Measurements from ENCODE around the gene MRPL42.
A peak's percentile ranks its signal among the peaks of the same experiment; 100 is the strongest.

The MRPL42 gene

GRCh38 chr12:93500667-93501066 is 33.4 kb downstream of the MRPL42 start:
- DNase-seq = no peak

- DNase-seq = peak; percentile 52
Observed at GRCh38 chr12:93502802-93503623, 35.7 kb downstream of the MRPL42 start.

DNA sequence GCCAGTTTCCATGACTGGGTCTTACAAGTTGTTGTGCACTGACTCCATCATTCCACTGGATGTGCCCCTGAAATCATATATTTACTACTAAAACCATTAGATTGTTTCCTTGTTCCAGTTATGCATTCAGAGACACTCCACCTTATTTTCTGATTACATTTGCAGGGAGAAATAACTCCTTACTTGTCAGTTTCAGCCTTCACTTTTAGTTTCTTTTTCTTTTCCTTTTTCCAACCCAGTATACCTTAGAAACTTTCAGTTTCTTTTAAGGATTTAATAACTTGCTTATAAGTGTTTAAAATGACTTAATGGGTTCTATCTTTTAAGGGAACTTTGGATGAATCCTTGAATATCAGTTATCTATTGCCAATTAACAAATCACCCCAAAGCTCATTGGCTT is 39.9 kb downstream of the MRPL42 start:
- no peak for DNase-seq

DNA sequence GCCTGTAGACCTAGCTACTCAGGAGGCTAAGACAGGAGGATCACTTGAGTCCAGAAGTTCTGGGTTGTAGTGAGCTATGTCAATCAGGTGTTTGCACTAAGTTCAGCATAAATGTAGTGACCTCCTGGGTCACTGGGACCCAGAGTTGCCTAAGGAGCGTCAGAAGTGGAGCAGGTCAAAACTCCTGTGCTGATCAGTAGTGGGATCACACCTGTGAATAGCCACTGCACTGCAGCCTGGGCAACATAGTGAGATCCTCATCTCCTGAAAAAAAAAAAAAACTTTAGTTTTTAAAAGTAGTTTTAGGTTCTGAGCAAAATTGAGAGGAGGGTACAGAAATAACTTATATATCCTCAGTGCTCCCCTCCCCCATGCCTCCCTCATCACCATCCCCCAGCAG is 42.2 kb downstream of the MRPL42 start:
- no peak for DNase-seq

DNA sequence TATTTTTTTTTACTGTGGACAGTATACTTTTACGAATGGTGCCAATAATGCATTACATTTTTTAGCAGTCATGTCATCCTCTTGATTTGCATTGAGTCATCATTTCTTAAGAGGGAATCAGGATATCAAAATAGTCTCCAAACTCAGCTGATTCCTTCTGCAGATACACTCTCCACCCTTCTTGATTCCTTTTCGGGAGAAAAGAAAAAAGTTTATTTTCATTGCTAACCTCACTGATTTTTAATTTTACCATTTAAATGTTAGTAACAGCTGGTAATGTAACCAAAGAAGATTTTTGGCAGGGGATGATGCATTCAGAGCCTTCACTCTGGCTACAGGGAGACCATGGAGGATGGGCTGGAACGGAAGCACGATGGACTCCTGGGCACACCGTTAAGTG is 47.5 kb downstream of the MRPL42 start:
- peak; percentile 89 for DNase-seq

- peak; percentile 48 for DNase-seq
Observed at GRCh38 chr12:93518725-93519124, 51.4 kb downstream of the MRPL42 start.

DNA sequence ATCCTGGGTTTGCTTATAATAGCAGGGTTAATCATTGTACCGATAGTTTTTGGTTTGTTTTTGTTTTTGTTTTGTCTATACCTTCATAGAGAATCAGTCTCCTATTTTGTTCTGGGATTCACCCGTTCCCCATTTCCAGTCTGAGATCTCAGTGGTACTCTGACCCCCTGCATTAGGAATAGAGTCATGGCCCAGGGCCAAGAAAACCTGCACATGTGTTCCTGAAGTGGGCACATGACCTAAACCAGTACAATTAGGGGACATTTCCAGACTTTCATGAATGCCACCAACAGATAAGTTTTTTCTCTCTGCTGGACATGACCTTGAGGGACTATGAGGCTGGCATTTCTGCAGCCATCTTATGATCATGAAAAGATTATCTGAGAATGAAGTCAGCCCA is 52.5 kb downstream of the MRPL42 start:
- DNase-seq = no peak

- no peak for DNase-seq
Observed at GRCh38 chr12:93520454-93520853, 53.1 kb downstream of the MRPL42 start.

DNA sequence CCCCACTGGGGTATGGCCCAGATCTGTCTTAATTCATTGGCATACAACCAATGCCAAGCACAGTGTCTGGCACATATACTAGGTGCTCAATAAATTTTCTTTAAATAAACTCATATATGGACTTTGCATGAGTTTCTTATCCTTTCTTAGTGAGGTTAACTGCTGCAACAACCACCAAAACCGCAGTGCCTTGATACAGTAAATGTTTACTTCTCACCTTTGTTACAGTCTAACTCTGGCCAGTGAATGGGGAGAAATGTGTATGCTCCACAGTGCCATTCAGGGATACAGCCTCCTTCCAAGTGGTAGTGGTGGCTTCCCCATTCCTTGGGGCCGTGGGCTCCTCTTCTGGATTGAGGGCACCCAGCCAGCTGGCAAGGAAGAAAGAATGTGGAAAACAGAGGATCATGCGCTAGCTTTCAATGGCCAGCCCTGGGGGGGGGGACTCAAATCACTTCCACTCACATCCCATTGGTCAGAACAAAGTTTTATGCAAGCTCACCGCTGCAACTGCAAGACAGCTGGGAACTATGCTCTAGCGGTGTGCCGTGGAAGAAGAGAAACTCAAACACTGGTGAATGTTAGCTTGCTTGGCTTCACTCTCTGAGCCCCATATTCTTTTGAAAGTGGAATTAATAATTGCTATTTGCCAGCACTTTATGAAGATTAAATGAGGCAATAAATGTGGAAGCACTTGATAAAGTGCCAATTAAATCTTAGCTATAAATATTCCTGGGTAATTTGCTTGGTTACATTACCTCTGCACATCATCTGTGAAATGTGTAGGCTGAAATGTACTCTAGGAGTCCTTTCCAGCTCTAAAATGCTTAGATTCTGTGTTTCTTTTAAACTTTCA is 54.1 kb downstream of the MRPL42 start:
- peak; percentile 36 for DNase-seq

DNA sequence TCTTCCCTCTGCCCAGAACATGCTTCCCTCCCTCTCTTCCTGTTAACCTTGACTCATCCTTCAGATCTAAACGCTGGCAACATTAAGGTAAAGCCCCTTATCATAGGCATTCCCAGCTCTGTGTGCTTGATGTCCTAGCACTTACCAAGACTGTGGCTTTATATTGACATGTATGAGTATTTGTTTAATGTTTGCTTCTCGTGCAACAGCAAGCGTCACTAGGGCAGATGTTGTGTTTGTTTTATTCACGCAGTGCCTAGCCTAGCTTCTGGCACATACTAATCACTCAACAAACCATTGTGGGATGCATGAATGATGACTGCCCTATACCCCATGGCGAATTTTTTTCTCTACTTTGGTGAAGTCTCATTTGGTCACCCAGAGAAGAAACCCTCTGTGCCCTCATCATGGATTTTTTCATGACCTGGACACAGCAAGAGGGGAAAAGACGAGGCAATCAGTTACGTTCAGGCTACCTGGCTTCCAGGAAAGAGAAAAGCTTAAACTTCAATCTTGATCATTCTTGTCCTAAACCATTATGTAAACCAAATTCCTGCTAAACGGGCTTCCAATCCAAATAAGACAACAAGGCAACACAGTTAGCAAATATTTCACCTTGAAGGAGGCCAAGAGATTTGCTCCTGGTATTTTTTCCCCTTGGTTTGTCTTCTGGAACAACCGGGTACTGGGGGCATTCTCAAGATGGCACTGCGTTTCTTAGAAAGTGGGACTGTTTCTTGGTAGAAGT is 57.2 kb downstream of the MRPL42 start:
- DNase-seq = no peak

DNA sequence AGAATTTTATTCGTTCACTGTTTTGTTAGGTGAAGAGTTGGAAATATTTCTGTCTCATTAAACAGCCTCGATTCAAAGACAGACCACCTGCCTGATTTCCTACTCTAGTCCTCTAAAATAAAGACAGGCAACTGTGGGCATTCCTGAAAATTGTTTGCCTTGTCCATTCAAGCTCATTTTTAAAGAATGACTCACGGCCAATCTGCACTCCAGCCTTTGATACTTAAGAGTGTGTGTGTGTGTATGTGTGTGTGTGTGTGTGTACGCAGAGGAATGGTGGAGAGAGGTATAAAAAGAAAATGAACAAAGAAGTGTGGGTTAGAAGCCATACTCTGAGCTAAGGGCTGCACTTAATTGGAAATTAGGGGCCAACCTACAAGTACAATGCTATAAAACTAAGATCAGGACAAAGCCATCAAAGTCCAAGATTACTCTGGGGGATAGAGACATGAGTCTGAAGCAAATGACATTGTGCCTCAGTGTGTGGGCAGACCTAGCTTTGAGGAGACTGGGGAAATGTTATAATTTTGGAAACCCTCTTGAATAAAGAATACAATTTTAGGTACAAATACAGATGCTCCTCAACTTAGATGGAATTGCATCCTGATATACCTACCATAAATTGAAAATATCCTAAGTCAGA is 59.6 kb downstream of the MRPL42 start:
- peak; percentile 92 for DNase-seq

DNA sequence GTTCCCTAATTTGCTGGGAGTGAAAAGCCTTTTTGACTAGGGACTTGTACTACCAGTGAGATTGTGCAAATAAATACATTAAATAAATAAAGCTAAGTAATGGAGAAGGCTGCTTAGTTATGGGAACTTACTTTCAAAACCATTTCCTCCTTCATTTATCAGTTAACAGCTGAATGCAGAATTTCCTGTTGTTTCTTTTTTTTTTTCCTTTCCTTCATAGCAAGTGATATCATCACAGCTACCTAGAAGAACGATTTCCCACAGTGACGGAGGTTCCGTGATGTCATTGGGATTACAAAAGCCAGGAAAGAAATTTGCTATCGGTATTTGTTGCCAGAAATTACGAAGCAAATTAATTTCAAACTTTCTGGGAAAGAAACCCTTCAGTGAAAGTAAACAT is 63.0 kb downstream of the MRPL42 start:
- no peak for DNase-seq

GRCh38 chr12:93533310-93533709 is 66.0 kb downstream of the MRPL42 start:
- no peak for DNase-seq

DNA sequence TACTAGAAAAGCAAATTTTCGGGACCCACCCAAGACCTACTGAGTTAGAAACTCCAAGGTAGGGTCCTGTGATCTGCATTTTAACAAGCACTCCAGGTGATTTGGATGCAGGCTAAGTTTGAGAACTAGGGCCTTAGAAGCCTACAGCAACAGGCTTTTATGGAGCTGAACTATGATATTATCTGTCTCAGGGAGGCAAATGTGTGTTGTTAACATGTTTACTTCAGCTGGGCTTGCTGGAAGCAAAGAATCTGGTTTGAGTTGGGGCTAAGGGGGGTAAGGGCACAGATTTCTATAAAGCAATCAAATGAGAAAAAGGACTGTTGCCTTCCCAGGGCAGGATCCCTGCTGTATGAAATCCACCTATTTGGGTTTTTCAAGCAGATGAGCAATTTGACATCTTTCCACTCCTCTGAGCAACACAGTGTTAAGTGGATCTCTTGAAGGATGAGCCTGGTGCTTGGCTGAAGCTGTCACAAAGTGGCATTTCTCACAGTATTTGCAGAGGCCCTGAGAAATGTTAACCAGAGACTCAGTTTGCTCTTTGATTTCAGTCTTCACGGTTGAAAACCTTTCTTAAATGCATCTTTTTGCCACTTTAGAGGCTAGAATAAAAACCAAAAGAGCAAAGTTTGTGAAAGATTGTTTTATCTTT is 68.9 kb downstream of the MRPL42 start:
- DNase-seq = no peak

GRCh38 chr12:93536766-93537488 is 69.6 kb downstream of the MRPL42 start:
- peak; percentile 77 for DNase-seq

DNA sequence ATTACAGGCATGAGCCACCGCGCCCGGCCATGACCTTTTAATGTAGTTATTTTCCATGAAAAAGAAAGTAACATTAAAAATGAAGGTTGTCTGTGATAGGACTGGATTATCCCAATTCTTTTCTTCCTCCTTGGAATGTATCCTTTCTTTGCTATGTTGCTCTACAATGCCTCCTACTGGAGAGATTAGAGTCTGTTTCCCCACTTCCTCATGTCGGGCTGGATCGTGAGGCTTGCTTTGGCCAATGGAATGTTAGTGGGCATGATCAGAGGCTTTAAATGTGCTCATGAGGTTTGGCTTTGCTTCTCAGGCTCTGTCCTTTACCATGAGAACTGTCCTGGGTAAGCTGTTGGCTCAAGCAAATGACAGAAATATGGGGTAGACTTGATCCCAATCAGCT is 70.5 kb downstream of the MRPL42 start:
- no peak for DNase-seq

DNA sequence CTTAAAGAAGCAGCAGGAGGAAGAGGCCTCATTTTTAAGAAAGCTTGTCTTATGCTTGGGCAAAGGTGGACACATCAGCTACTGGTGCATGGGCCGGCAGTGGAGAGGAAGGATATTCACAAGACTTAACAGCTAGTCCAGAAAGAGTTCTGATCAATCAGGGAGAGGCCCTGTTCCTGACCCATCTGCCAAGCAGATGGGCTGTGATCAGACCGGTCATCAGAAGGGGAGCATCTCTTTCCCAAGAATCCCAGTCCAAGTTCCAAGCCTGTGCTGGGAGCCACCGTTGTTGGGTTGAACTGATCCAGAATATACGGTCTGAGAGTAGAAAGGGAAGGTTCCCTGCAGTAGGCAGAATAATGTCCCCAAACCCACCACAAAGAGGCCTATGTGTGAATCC is 72.5 kb downstream of the MRPL42 start:
- DNase-seq = no peak

DNA sequence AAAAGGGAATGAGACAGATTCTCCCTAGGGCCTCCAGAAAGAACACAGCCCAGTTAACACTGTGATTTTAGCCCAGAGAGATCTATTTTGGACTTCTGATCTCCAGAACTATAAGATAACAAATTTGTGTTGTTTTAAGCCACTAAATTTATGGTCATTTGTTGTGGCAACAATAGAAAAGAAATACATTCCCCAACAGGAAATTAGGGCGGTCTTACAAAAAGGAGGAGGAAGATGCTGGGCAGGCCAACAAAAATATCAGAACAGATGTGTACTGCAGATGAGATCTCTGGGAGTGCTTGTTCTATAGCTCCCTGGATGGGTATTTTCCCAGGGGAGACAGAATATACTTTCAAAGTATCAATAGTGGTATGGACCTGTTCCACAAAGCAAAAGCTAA is 73.2 kb downstream of the MRPL42 start:
- no peak for DNase-seq

DNA sequence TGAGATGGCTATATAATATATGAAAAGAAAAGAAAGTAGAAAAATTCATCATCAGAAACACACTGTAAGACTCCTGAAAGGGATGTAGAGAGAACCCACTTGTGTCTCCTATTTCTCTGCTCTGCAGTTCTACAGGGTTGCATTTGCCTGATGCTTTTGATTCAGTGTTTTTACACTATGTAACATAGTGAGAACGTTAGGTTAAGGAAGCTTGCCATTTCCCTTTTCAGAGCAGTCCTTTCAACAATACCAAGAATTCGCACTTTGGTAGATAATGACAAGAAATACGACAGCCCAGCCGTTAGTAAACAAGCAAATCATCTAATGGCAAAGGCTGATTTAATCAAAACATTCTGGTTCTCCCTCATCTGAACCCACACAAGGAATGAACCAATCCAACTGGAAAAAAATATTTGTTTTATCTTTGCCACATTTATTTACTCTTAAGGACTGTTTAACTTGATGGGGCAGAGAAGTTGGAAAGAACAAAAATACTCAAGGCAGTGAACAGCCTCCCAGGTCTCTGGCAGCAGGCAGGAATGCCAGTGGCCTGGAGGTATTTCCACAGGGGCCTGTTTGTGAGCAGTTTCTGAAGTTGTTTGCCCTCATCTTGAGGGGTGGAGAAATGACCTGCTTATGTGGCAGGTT is 74.4 kb downstream of the MRPL42 start:
- DNase-seq = no peak

DNA sequence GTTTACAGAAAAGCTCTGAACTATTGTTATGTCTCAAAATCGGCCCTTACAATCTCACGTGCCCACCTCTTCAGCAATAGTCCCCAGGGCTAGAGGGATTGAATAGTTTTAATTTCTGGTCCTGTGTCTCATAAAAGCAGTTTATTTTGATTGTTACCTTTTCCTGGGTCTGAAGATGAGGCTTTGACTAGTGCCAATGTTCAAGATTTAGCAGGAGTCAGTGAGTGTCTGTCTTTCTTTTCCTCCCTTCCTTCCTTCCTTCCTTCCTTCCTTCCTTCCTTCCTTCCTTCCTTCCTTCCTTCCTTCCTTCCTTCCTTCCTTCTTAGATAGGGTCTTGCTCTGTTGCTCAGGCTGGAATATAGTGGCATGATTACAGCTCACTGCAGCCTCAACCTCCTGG is 80.5 kb downstream of the MRPL42 start:
- no peak for DNase-seq

DNA sequence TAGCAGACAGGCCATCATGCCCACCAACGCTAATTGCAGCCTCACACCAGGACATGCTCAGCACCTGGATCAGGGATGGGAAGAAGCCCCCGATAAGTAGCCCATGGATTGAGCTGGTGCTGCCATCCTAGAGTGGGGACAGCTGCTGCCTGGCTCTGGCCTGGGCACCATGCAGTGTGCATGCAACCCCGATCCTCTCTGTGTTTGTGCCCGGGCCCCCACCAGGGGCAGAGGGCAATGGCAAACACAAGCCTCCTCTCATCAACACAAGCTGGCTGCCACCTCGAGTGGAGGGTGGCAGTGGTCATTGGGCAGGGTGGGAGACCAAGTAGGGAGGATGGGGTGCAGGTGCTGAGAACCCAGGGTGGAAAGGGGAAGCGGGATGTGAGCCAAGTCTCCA is 81.9 kb downstream of the MRPL42 start:
- DNase-seq = no peak
